MM.1S (cell line): Measurements from ENCODE around the gene ADAM30.

Experiments used
- DNase-seq: peaks from one replicate; pipeline ENCODE4 v3.0.0-alpha.2; 2015
- H2AFZ ChIP-seq: fragments of 300-600 bp; sonication (generic); 2 replicates; pipeline ENCODE4 v1.6.0; 2016; ENCODE audit warnings: antibody characterized with exemption, low read length
- H3F3A ChIP-seq: fragments of 300-600 bp; sonication (generic); 2 replicates; pipeline ENCODE4 v1.6.1; 2016; ENCODE audit warnings: mild to moderate bottlenecking, antibody characterized with exemption, low read length, moderate library complexity, mixed read lengths; ENCODE audit not compliant: insufficient read depth
- H3K27ac ChIP-seq: fragments of 300-600 bp; sonication (generic); 2 replicates; pipeline ENCODE4 v1.5.1; 2016; ENCODE audit warnings: mild to moderate bottlenecking, low read length
- H3K27me3 ChIP-seq: fragments of 300-600 bp; sonication (generic); replicated peaks from 2 replicates; pipeline ENCODE4 v1.6.0; 2016; ENCODE audit warnings: low read length; ENCODE audit not compliant: insufficient read depth
- H3K36me3 ChIP-seq: fragments of 300-600 bp; sonication (generic); replicated peaks from 2 replicates; pipeline ENCODE4 v1.6.1; 2016; ENCODE audit warnings: mild to moderate bottlenecking, low read length, mixed read lengths; ENCODE audit not compliant: insufficient read depth
- H3K4me1 ChIP-seq: fragments of 300-600 bp; sonication (generic); 2 replicates; pipeline ENCODE4 v1.6.1; 2016; ENCODE audit warnings: low read length, mixed read lengths
- H3K4me2 ChIP-seq: fragments of 300-600 bp; sonication (generic); 2 replicates; pipeline ENCODE4 v1.6.0; 2016; ENCODE audit warnings: low read depth, low read length
- H3K4me3 ChIP-seq: fragments of 300-600 bp; sonication (generic); 2 replicates; pipeline ENCODE4 v1.5.1; 2016; ENCODE audit warnings: low read length, mixed read lengths
- H3K79me2 ChIP-seq: fragments of 300-600 bp; sonication (generic); 2 replicates; pipeline ENCODE4 v1.6.1; 2016; ENCODE audit warnings: mixed run types, low read length, mixed read lengths
- H3K9ac ChIP-seq: fragments of 300-600 bp; sonication (generic); 2 replicates; pipeline ENCODE4 v1.6.1; 2016; ENCODE audit warnings: low read length, mixed read lengths
- H3K9me2 ChIP-seq: fragments of 300-600 bp; sonication (generic); replicated peaks from 2 replicates; pipeline ENCODE4 v1.6.1; 2016; ENCODE audit warnings: mild to moderate bottlenecking, low read length, mixed read lengths; ENCODE audit not compliant: insufficient read depth
- H3K9me3 ChIP-seq: fragments of 300-600 bp; sonication (generic); replicated peaks from 2 replicates; pipeline ENCODE4 v1.6.1; 2016; ENCODE audit warnings: mild to moderate bottlenecking, low read length, mixed read lengths; ENCODE audit not compliant: insufficient read depth
- H4K20me1 ChIP-seq: fragments of 300-600 bp; sonication (generic); 2 replicates; pipeline ENCODE4 v1.6.1; 2016; ENCODE audit warnings: mild to moderate bottlenecking, low read length, moderate library complexity, mixed read lengths; ENCODE audit not compliant: insufficient read depth
- EZH2 ChIP-seq: fragments of 300-600 bp; sonication (generic); optimal IDR thresholded peaks from 2 replicates; pipeline ENCODE3; 2017; ENCODE audit warnings: low read depth, mild to moderate bottlenecking, antibody characterized with exemption, low read length, mixed read lengths
- EZH2phosphoT487 ChIP-seq: fragments of 300-600 bp; sonication (generic); IDR thresholded peaks from 2 replicates; pipeline ENCODE4 v1.6.1; 2018; ENCODE audit warnings: antibody characterized with exemption, low read length
- TF ChIP-seq, protein P1 (sequence below): fragments of 300-600 bp; sonication (generic); IDR thresholded peaks from 2 replicates; pipeline ENCODE4 v1.5.1; 2016; ENCODE audit warnings: antibody characterized with exemption, low read length, mixed read lengths

The ADAM30 gene

GRCh38 chr1:119866451-119866850 lies 29.9 kb downstream of the ADAM30 start:
- no peak overlapping the region for H2AFZ ChIP-seq
- no peaks in the 10 kb centered on the region for H3K9me2 ChIP-seq
- DNase-seq: no peak
- H3K27me3 ChIP-seq: no peaks in the 10 kb centered on the region
- peaks cover 6% of the 10 kb centered on the region; the same call in 1 of the 2 replicates for H3K4me1 ChIP-seq
- H3K4me2 ChIP-seq: no peak overlapping the region
- no peak for TF ChIP-seq EZH2phosphoT487
- TF ChIP-seq EZH2: no peak
- TF ChIP-seq, protein P1, sequence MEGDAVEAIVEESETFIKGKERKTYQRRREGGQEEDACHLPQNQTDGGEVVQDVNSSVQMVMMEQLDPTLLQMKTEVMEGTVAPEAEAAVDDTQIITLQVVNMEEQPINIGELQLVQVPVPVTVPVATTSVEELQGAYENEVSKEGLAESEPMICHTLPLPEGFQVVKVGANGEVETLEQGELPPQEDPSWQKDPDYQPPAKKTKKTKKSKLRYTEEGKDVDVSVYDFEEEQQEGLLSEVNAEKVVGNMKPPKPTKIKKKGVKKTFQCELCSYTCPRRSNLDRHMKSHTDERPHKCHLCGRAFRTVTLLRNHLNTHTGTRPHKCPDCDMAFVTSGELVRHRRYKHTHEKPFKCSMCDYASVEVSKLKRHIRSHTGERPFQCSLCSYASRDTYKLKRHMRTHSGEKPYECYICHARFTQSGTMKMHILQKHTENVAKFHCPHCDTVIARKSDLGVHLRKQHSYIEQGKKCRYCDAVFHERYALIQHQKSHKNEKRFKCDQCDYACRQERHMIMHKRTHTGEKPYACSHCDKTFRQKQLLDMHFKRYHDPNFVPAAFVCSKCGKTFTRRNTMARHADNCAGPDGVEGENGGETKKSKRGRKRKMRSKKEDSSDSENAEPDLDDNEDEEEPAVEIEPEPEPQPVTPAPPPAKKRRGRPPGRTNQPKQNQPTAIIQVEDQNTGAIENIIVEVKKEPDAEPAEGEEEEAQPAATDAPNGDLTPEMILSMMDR: no peak
- H3K4me3 ChIP-seq: no peak overlapping the region
- no peaks in the 10 kb centered on the region for H4K20me1 ChIP-seq
- no peaks in the 10 kb centered on the region for H3K9me3 ChIP-seq
- H3K36me3 ChIP-seq: no peaks in the 10 kb centered on the region
- no peaks in the 10 kb centered on the region for H3K79me2 ChIP-seq
- no peaks in the 10 kb centered on the region for H3F3A ChIP-seq
- no peak overlapping the region for H3K9ac ChIP-seq
- no peak overlapping the region for H3K27ac ChIP-seq

GRCh38 chr1:119865627-119866026 lies 30.7 kb downstream of the ADAM30 start:
- no peaks in the 10 kb centered on the region for H3F3A ChIP-seq
- H2AFZ ChIP-seq: no peak overlapping the region
- DNase-seq: no peak
- no peaks in the 10 kb centered on the region for H3K79me2 ChIP-seq
- no peaks in the 10 kb centered on the region for H3K9me3 ChIP-seq
- H4K20me1 ChIP-seq: no peaks in the 10 kb centered on the region
- no peaks in the 10 kb centered on the region for H3K9me2 ChIP-seq
- H3K4me2 ChIP-seq: no peak overlapping the region
- H3K4me3 ChIP-seq: no peak overlapping the region
- H3K27ac ChIP-seq: no peak overlapping the region
- H3K4me1 ChIP-seq: peaks cover 6% of the 10 kb centered on the region; the same call in 1 of the 2 replicates
- H3K9ac ChIP-seq: no peak overlapping the region
- TF ChIP-seq, protein P1: no peak
- TF ChIP-seq EZH2phosphoT487 (no peak), EZH2 (no peak)
- H3K27me3 ChIP-seq: no peaks in the 10 kb centered on the region
- no peaks in the 10 kb centered on the region for H3K36me3 ChIP-seq

- H3F3A ChIP-seq: no peaks in the 10 kb centered on the region
- no peak overlapping the region for H3K4me2 ChIP-seq
- no peaks in the 10 kb centered on the region for H3K9me3 ChIP-seq
- no peaks in the 10 kb centered on the region for H3K9me2 ChIP-seq
- peaks cover 3% of the 10 kb centered on the region; the same call in 1 of the 2 replicates for H3K4me1 ChIP-seq
- no peak overlapping the region for H3K4me3 ChIP-seq
- no peaks in the 10 kb centered on the region for H3K79me2 ChIP-seq
- no peaks in the 10 kb centered on the region for H3K27me3 ChIP-seq
- no peak overlapping the region for H3K27ac ChIP-seq
- TF ChIP-seq, protein P1: no peak
- TF ChIP-seq EZH2phosphoT487 (no peak), EZH2 (no peak)
- no peak for DNase-seq
- H3K36me3 ChIP-seq: no peaks in the 10 kb centered on the region
- H4K20me1 ChIP-seq: no peaks in the 10 kb centered on the region
- H3K9ac ChIP-seq: no peak overlapping the region
- no peak overlapping the region for H2AFZ ChIP-seq
These were observed 34.0 kb downstream of the ADAM30 start for GRCh38 chr1:119862276-119862675.
